ENCODE measurements around the gene SMIM35.

The SMIM35 gene

DNA sequence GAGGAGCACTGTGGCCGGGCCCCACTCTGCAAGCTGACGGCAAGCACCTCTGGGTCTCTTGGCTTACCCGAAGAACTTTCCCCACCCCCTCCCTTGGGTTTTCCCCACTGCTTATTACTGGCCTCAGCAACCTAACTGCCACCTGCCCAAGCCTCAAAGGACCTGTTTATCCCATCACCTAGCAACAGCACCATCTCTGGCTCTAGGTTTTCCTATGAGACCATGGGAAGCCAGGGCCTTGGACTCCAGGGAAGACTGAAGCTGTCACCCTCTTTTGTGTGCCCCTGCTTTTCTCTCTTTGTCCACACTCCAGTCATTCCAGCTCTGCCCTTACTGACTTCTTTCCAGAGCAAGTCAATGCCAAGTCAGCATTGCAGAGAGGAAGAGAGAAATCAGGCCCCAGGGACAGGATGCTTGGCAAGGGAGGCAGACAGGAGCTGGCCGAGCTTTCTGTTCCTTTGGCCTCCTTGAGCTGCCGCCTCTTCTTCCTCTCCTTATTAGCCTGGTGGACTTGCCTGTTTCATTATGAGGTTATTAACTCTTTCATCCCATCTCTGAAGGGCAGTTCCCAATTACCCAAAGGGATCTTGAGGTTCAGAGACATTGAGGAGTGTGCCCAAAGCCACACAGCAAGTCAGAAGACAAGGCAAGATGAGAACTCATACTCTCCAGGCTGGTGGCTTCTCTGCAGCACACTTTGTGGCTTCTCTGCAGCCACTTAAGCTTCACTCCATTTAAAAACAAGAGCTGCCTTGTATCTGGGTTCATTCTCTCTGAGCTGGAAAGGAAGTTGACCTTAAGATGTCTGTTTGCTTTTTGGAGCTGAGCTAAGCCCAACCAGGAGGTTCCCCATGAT, at the start of gene SMIM35:
Gene SMIM35, minus strand, starts transcription at position 51 of the 856 bp plus-strand sequence. CDS start 206 bp downstream, outside the sequence.
- H3K9me3 ChIP-seq = peaks cover 2% of the 10 kb centered on the region; the same call in 1 of the 2 replicates
- no peaks in the 10 kb centered on the region for H3K36me3 ChIP-seq (replicated peaks)
- no peaks in the 10 kb centered on the region for H3K27me3 ChIP-seq (ENCODE audit: low read depth)
- no peak within 1 kb of the TSS for H3K4me3 ChIP-seq
- DNase-seq (ENCODE audit: low spot score in 2 of 2) = no peak
- in situ Hi-C loops (cut with MboI; ENCODE audit: low sequenced_read_pairs) = no loop called here
- no peaks in the 10 kb centered on the region for H3K4me1 ChIP-seq

DNA sequence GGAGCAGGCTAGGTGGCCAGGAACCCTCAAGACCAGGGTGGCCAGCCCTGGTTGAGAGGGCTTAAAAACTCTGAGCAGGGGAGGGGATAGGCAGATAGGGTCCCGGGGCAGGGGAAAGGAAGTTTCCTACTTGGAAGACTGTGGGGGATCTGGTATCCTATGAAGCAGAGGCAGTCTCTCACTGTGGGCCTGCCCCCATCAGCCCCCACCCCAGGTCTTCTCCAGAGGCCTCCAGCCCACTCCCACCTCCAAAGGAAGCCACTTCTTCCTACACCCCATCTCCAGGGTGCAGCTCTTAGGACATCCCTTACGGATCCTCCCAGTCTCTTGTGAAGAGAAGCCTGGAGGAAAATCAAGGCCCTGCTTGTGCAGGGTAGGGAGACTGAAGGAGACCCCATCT, 49.6 kb upstream of the SMIM35 start:
- H3K9me3 ChIP-seq = no peaks in the 10 kb centered on the region
- DNase-seq (ENCODE audit: low spot score in 2 of 2) = no peak
- H3K4me3 ChIP-seq = no peak overlapping the region
- in situ Hi-C loops (cut with MboI; ENCODE audit: low sequenced_read_pairs) = no loop called here
- H3K4me1 ChIP-seq = no peaks in the 10 kb centered on the region
- no peaks in the 10 kb centered on the region for H3K36me3 ChIP-seq (replicated peaks)
- peaks cover 21% of the 10 kb centered on the region for H3K27me3 ChIP-seq (ENCODE audit: low read depth)

GRCh38 chr11:118135796-118136165, 49.0 kb upstream of the SMIM35 start:
- Histone ChIP-seq H3K36me3 (replicated peaks) (no peaks in the 10 kb centered on the region), H3K27me3 (ENCODE audit: low read depth) (peaks cover 18% of the 10 kb centered on the region), H3K9me3 (no peaks in the 10 kb centered on the region), H3K4me3 (no peak overlapping the region), H3K4me1 (no peaks in the 10 kb centered on the region)
- in situ Hi-C loops (cut with MboI; ENCODE audit: low sequenced_read_pairs) = no loop called here
- no peak for DNase-seq (ENCODE audit: low spot score in 2 of 2)

- no peaks in the 10 kb centered on the region for H3K9me3 ChIP-seq
- H3K4me3 ChIP-seq = no peak overlapping the region
- peaks cover 18% of the 10 kb centered on the region for H3K27me3 ChIP-seq (ENCODE audit: low read depth)
- in situ Hi-C loops (cut with MboI; ENCODE audit: low sequenced_read_pairs) = no loop called here
- no peak for DNase-seq (ENCODE audit: low spot score in 2 of 2)
- no peaks in the 10 kb centered on the region for H3K4me1 ChIP-seq
- H3K36me3 ChIP-seq (replicated peaks) = no peaks in the 10 kb centered on the region
Observed at GRCh38 chr11:118135051-118135795, 48.5 kb upstream of the SMIM35 start.

DNA sequence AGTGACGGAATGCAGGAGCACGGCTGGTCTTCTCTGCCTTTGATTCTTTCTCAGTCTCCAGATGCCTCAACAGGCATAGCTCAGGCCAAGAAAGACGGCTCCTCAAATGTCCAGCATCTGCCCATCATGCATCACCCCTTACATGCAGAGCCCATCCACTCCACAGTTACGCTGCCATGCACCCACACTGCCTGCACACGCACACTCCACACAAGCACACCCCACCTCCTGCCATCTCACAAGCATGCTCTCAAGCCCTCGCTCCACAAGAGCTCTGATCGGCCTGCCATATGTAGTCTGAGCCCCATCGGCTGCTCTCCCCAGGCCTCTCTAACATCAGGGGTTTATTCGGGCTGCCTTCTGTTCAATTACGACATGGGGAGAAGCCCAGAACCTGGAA, 47.1 kb upstream of the SMIM35 start:
- Histone ChIP-seq H3K9me3 (no peaks in the 10 kb centered on the region), H3K27me3 (ENCODE audit: low read depth) (peaks cover 13% of the 10 kb centered on the region), H3K36me3 (replicated peaks) (no peaks in the 10 kb centered on the region), H3K4me1 (no peaks in the 10 kb centered on the region), H3K4me3 (no peak overlapping the region)
- in situ Hi-C loops (cut with MboI; ENCODE audit: low sequenced_read_pairs) = no loop called here
- DNase-seq (ENCODE audit: low spot score in 2 of 2) = no peak

DNA sequence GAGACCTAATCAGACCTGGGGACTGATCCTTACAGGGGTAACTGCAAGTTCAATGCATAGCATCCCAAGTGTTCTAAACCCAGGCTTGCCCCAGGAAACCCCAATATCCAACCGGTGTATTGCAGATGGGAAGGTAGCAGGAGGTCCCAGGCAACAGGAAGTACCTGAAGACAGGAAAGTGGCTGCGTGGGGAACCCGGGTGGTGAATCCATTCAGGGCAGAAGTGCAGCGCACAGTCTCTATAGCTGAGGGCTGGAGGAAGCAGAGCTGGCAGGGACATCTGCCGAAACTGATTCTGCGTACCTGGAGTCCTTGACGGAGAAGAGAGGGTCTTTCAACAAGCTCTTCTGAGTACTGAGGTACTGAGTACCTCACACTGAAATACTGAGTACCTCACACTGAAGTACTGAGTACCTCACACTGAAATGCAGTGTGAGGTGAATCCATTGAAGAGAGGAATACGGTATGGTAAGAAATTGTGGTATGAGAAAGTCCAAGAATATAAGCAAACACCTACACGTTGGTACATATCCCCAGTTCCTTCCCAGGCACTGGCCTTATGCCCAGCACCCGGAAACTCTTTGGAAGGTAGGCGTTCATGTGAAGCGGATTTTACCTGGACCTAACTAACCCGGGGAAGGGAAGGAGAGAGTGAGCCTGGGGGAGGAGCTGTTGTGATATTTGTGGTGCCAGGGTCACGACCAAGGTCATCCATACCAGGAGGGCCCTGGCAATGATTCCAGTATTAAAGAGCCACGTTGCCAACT, 45.8 kb upstream of the SMIM35 start:
- H3K36me3 ChIP-seq (replicated peaks) = no peaks in the 10 kb centered on the region
- in situ Hi-C loops (cut with MboI; ENCODE audit: low sequenced_read_pairs) = no loop called here
- H3K9me3 ChIP-seq = no peaks in the 10 kb centered on the region
- H3K4me3 ChIP-seq = no peak overlapping the region
- peaks cover 8% of the 10 kb centered on the region; the same call in 1 of the 2 replicates for H3K27me3 ChIP-seq (ENCODE audit: low read depth)
- no peak for DNase-seq (ENCODE audit: low spot score in 2 of 2)
- no peaks in the 10 kb centered on the region for H3K4me1 ChIP-seq

GRCh38 chr11:118129471-118130172, 42.9 kb upstream of the SMIM35 start:
- in situ Hi-C loops (cut with MboI; ENCODE audit: low sequenced_read_pairs) = no loop called here
- peaks cover 8% of the 10 kb centered on the region; the same call in 1 of the 2 replicates for H3K27me3 ChIP-seq (ENCODE audit: low read depth)

GRCh38 chr11:118128721-118129470, 42.1 kb upstream of the SMIM35 start:
- Histone ChIP-seq H3K27me3 (ENCODE audit: low read depth) (peaks cover 8% of the 10 kb centered on the region; the same call in 1 of the 2 replicates), H3K36me3 (replicated peaks) (no peaks in the 10 kb centered on the region), H3K4me1 (no peaks in the 10 kb centered on the region), H3K4me3 (no peak overlapping the region), H3K9me3 (no peaks in the 10 kb centered on the region)
- DNase-seq (ENCODE audit: low spot score in 2 of 2) = no peak
- in situ Hi-C loops (cut with MboI; ENCODE audit: low sequenced_read_pairs) = no loop called here

More at GRCh38 chr11:118129471-118130172, 42.9 kb upstream of the SMIM35 start:
- Histone ChIP-seq H3K9me3 (no peaks in the 10 kb centered on the region), H3K4me3 (no peak overlapping the region), H3K4me1 (no peaks in the 10 kb centered on the region), H3K36me3 (replicated peaks) (no peaks in the 10 kb centered on the region)
- no peak for DNase-seq (ENCODE audit: low spot score in 2 of 2)

DNA sequence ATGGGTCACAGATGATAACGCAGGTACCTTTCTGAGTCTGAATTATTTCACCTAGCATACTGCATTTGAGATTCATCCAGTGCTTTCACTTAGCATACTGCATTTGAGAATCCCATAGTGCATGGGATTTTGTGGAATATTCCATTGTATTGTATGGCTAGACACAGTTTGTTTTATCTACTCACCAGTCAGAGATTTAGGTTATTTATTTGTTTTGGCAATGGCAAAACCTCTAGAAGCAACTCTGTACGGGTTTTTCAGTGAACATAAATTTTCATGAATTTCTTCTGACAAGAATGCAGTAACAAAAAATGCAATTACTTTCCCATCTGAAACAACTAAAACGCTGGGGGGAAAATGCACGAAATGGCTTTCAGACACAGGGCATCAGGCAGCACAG, 41.5 kb upstream of the SMIM35 start:
- in situ Hi-C loops (cut with MboI; ENCODE audit: low sequenced_read_pairs) = no loop called here

DNA sequence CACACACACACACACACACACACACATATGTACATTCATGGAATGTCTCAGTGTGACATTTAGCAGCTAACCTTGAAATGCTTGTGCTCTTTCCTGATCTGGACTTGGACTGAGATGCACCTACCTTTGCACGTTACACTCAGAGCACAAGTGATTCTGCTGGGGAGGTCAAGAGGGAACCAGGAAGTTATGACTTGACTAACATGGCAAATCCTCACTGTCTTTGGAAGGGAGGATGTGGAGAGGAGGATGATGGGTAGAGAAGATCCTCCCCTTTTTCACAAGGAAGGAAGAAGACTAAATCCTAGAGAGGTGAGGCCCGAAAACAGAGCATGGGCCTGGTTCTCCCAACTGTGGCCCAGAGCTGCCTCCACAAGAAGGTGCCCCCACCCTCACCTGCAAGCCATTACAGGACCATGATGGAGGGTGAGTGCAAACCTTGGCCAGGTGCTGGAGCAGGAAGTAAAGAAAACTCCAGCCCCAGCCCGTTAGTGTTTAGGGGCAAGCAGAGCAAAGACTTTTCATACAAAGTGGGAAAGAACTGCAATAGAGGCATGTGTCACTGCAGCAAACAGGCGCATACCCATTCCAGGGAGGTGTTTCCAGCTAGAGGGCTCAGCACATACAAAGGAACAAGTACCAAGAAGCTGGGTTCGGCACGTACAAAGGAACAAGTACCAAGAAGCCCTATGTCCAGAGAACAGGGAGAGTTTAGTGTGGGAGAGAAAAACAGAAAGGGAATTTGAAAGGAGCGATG, 39.5 kb upstream of the SMIM35 start:
- H3K9me3 ChIP-seq = no peaks in the 10 kb centered on the region
- in situ Hi-C loops (cut with MboI; ENCODE audit: low sequenced_read_pairs) = no loop called here
- no peaks in the 10 kb centered on the region for H3K36me3 ChIP-seq (replicated peaks)
- peaks cover 15% of the 10 kb centered on the region; the same call in 1 of the 2 replicates for H3K27me3 ChIP-seq (ENCODE audit: low read depth)
- no peak overlapping the region for H3K4me3 ChIP-seq
- no peaks in the 10 kb centered on the region for H3K4me1 ChIP-seq
- no peak for DNase-seq (ENCODE audit: low spot score in 2 of 2)

More for the DNA sequence above, 41.5 kb upstream of the SMIM35 start:
- Histone ChIP-seq H3K4me3 (no peak overlapping the region), H3K9me3 (no peaks in the 10 kb centered on the region), H3K36me3 (replicated peaks) (no peaks in the 10 kb centered on the region), H3K4me1 (no peaks in the 10 kb centered on the region), H3K27me3 (ENCODE audit: low read depth) (peaks cover 8% of the 10 kb centered on the region; the same call in 1 of the 2 replicates)
- no peak for DNase-seq (ENCODE audit: low spot score in 2 of 2)

GRCh38 chr11:118124929-118125535, 38.3 kb upstream of the SMIM35 start:
- in situ Hi-C loops (cut with MboI; ENCODE audit: low sequenced_read_pairs) = no loop called here
- Histone ChIP-seq H3K4me1 (no peaks in the 10 kb centered on the region), H3K4me3 (no peak overlapping the region), H3K27me3 (ENCODE audit: low read depth) (peaks cover 23% of the 10 kb centered on the region), H3K36me3 (replicated peaks) (no peaks in the 10 kb centered on the region), H3K9me3 (0 out of 2 replicates have a peak, but pooled peaks cover 3% of the 10 kb centered on the region)
- no peak for DNase-seq (ENCODE audit: low spot score in 2 of 2)

DNA sequence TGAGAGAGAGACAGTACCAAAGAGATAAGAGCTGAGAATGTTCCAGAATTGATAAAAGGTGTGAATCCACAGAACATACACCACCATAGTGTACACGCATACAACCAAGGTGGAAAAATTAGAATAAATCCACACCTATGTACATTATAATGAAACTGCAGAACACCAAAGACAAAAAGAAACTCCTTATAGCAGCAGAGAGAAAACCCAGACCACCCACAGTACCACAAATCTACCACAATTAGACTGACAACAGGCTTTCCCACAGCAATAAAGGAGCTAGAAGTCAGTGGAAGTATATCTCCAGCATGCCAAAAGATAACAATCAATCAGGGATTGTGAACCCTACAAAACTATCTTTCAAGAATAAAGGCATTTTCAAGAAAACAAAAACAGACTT, 34.0 kb upstream of the SMIM35 start:
- no peaks in the 10 kb centered on the region for H3K4me1 ChIP-seq
- H3K9me3 ChIP-seq = 0 out of 2 replicates have a peak, but pooled peaks cover 3% of the 10 kb centered on the region
- no peak for DNase-seq (ENCODE audit: low spot score in 2 of 2)
- in situ Hi-C loops (cut with MboI; ENCODE audit: low sequenced_read_pairs) = no loop called here
- no peak overlapping the region for H3K4me3 ChIP-seq
- no peaks in the 10 kb centered on the region for H3K36me3 ChIP-seq (replicated peaks)
- peaks cover 17% of the 10 kb centered on the region for H3K27me3 ChIP-seq (ENCODE audit: low read depth)
